Endothelial cell of umbilical vein (primary cell): ENCODE measurements around the gene IGFBP1. TPM values are rescaled to one million over a fixed set of nuclear protein-coding genes. Genes with fewer than 3 reads are reported as not detected.

ENCODE experiments used
- BruUV-seq: library from RNA; stranded (reverse); fragments of 400-500 nt; replicated peaks from 2 replicates; lab custom pipeline; 2021; lab: Mats Ljungman, UMichigan
- CTCF ChIA-PET: fragments of 300-600, 350-600 bp; sonication (Branson Sonifier 250); formaldehyde crosslinking; loops from one replicate; lab custom pipeline; 2021; ENCODE audit warnings: antibody characterized with exemption, inconsistent platforms; lab: Charles Lee
- POLR2A ChIA-PET: fragments of 300-600, 350-600 bp; sonication (Branson Sonifier 250); formaldehyde crosslinking; loops from one replicate; lab custom pipeline; 2021; ENCODE audit warnings: antibody characterized with exemption, inconsistent platforms; lab: Charles Lee
- DNase-seq: peaks from one replicate; pipeline ENCODE4 v3.0.0-alpha.2; 2011; ENCODE audit warnings: low read depth, low spot score
- FAIRE-seq: peaks from 2 replicates; lab custom pipeline; 2011; peaks lifted over from hg19 to GRCh38; lab: Jason Lieb, UNC
- H2AFZ ChIP-seq: 2 replicates; pipeline ENCODE4 v1.6.0; 2012; ENCODE audit warnings: low read depth, low read length, control low read depth, inconsistent platforms
- H3K27ac ChIP-seq: 2 replicates; pipeline ENCODE4 v1.5.1; 2011; ENCODE audit warnings: low read depth, mild to moderate bottlenecking, control low read depth, low read length, moderate library complexity; ENCODE audit not compliant: insufficient read depth
- H3K27me3 ChIP-seq, 2 experiments: 2 replicates each; pipeline versions ENCODE4 v1.6.0 to v1.6.1; 2011; ENCODE audit warnings: low read length in 2 of 2, mixed read lengths in 1 of 2; ENCODE audit not compliant: control insufficient read depth in 2 of 2, insufficient read depth in 2 of 2
- H3K36me3 ChIP-seq, 2 experiments: 2 replicates in 1 of 2; 3 replicates in 1 of 2; pipeline ENCODE4 v1.5.1; 2011; ENCODE audit warnings: low read length in 2 of 2, mild to moderate bottlenecking in 1 of 2, moderate library complexity in 1 of 2; ENCODE audit not compliant: control insufficient read depth in 2 of 2, insufficient read depth in 2 of 2; ENCODE audit errors: extremely low read depth in 1 of 2
- H3K4me1 ChIP-seq: 3 replicates; pipeline ENCODE4 v1.5.1; 2011; ENCODE audit warnings: mild to moderate bottlenecking, low read length; ENCODE audit not compliant: control insufficient read depth, insufficient read depth; ENCODE audit errors: extremely low read depth
- H3K4me2 ChIP-seq: 2 replicates; pipeline ENCODE4 v1.6.1; 2011; ENCODE audit warnings: low read length, control low read depth, mixed read lengths; ENCODE audit not compliant: insufficient read depth
- H3K4me3 ChIP-seq, 3 experiments: fragments of 200-600 bp in 1 of 3; sonication (generic), shearing (Covaris generic) in 1 of 3; replicated peaks in 1 of 3; 2 replicates each; pipeline ENCODE4 v1.5.1; 2011 to 2016; ENCODE audit warnings: control low read depth in 3 of 3, low read length in 3 of 3, mild to moderate bottlenecking in 2 of 3, inconsistent platforms in 1 of 3, low read depth in 1 of 3, moderate library complexity in 1 of 3; ENCODE audit not compliant: insufficient read depth in 1 of 3
- H3K79me2 ChIP-seq: 2 replicates; pipeline ENCODE4 v1.6.0; 2012; ENCODE audit warnings: low read length, inconsistent platforms; ENCODE audit not compliant: control insufficient read depth, insufficient read depth
- H3K9ac ChIP-seq: replicated peaks from 2 replicates; pipeline ENCODE3; 2011; ENCODE audit warnings: low read length, control low read depth; ENCODE audit not compliant: insufficient read depth; ENCODE audit errors: extremely low read depth
- H3K9me1 ChIP-seq: replicated peaks from 3 replicates; pipeline ENCODE4 v1.6.0; 2011; ENCODE audit warnings: mild to moderate bottlenecking, low read length; ENCODE audit not compliant: control insufficient read depth, insufficient read depth; ENCODE audit errors: extremely low read depth
- H3K9me3 ChIP-seq: replicated peaks from 2 replicates; pipeline ENCODE4 v1.5.1; 2012; ENCODE audit warnings: low read length, inconsistent platforms; ENCODE audit not compliant: control insufficient read depth, insufficient read depth
- H4K20me1 ChIP-seq: replicated peaks from 2 replicates; pipeline ENCODE3; 2011; ENCODE audit warnings: mild to moderate bottlenecking, low read length; ENCODE audit not compliant: control insufficient read depth, insufficient read depth; ENCODE audit errors: extremely low read depth
- EZH2 ChIP-seq: IDR thresholded peaks from 2 replicates; pipeline ENCODE4 v1.6.1; 2012; ENCODE audit warnings: borderline replicate concordance, low read depth, mild to moderate bottlenecking, moderate library complexity, low read length, inconsistent platforms; ENCODE audit not compliant: severe bottlenecking
- FOS ChIP-seq: IDR thresholded peaks from 2 replicates; pipeline ENCODE4 v1.6.1; 2011; ENCODE audit warnings: mild to moderate bottlenecking, low read length, moderate library complexity, borderline replicate concordance; ENCODE audit not compliant: insufficient read depth
- GATA2 ChIP-seq: IDR thresholded peaks from 2 replicates; pipeline ENCODE4 v1.7.0; 2011; ENCODE audit warnings: low read depth, mild to moderate bottlenecking, moderate library complexity, mixed read lengths, low read length; ENCODE audit not compliant: insufficient read length, insufficient read depth
- JUN ChIP-seq: IDR thresholded peaks from 2 replicates; pipeline ENCODE4 v1.6.1; 2011; ENCODE audit warnings: borderline replicate concordance, low read depth; ENCODE audit not compliant: insufficient read length, insufficient read depth
- MYC ChIP-seq: IDR thresholded peaks from one replicate; pipeline ENCODE4 v1.6.1; 2011; ENCODE audit warnings: mild to moderate bottlenecking, low read depth, low read length
- POLR2A ChIP-seq: IDR thresholded peaks from 2 replicates; pipeline ENCODE4 v1.6.1; 2012; ENCODE audit warnings: low read depth, mild to moderate bottlenecking, control low read depth, low read length
- POLR2AphosphoS5 ChIP-seq: IDR thresholded peaks from 2 replicates; pipeline ENCODE4 v1.6.1; 2012; ENCODE audit warnings: low read depth, mild to moderate bottlenecking, control low read depth, low read length, moderate library complexity; ENCODE audit not compliant: insufficient read depth
- dilution Hi-C: fragments of 300-500 bp; cut with MboI; formaldehyde crosslinking; loops from one replicate; pipeline ENCODE4 v1.15.0; 2019; ENCODE audit warnings: low sequenced_read_pairs; ENCODE audit not compliant: extremely low pct_ligation_motif_present
- intact Hi-C: fragments of 100-400 bp; cut with micrococcal nuclease; formaldehyde crosslinking; loops from one replicate; pipeline ENCODE4 v1.10.0; 2022
- polyA plus RNA-seq, 4 experiments: library from polyadenylated mRNA; depleted of rRNA in 3 of 4; stranded (reverse) in 3 of 4; unstranded in 1 of 4; fragments of >200 nt; gene quantifications; 2 replicates each; pipeline versions ENCODE4 v1.2.1 to v1.2.3, GENCODE V29; 2011 to 2012; ENCODE audit warnings: missing spikeins in 1 of 4
- total RNA-seq: library from RNA; stranded (reverse); gene quantifications from 2 replicates; pipeline ENCODE4 v1.2.3, GENCODE V29; 2021
- TF ChIP-seq, protein P1 (sequence below): IDR thresholded peaks from 2 replicates; pipeline ENCODE4 v1.6.1; 2011; ENCODE audit not compliant: insufficient read depth, insufficient read length
- TF ChIP-seq, protein P2 (sequence below), 2 donors: IDR thresholded peaks; 1 replicate in 1 of 2; 2 replicates in 1 of 2; pipeline ENCODE4 v1.5.1; 2011; ENCODE audit warnings: low read length in 2 of 2, mild to moderate bottlenecking in 2 of 2, moderate library complexity in 2 of 2, control low read depth in 1 of 2, inconsistent platforms in 1 of 2, low read depth in 1 of 2; ENCODE audit not compliant: insufficient read depth in 1 of 2; ENCODE audit errors: extremely low read depth in 1 of 2

Gene IGFBP1
- total and polyA plus RNA-seq, 2 donors (not counting 3 experiments of a cell fraction or from before 2014, with no cell fraction given), result 0.57 to 4.0 TPM

DNA sequence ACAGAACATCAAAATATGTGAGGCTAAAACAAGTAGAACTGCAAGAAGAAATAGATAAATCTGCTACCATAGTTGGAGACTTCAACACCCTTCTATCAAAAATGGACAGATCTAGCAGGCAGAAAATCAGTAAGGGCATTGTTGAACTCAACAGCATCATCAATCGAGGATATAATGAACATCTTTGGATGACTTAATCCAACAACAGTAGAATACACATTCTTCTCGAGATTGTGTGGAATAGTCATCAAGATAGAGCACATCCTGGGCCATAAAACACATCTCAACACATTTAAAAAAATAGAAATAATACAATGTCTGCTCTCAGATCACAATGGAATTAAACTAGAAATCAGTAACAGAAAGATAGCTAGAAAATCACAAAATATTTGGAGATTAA is 9.9 kb downstream of the IGFBP1 start:
- H3K4me3 ChIP-seq, result no peak overlapping the region
- H3K36me3 ChIP-seq, result no peaks in the 10 kb centered on the region
- POLR2A ChIA-PET, result no interaction called here
- intact Hi-C loops (no loop called here), dilution Hi-C loops (no loop called here)
- TF ChIP-seq FOS (no peak), JUN (no peak), MYC (no peak), POLR2AphosphoS5 (no peak), EZH2 (no peak), GATA2 (no peak), POLR2A (no peak)
- TF ChIP-seq, protein P1, sequence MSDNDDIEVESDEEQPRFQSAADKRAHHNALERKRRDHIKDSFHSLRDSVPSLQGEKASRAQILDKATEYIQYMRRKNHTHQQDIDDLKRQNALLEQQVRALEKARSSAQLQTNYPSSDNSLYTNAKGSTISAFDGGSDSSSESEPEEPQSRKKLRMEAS, result no peak
- TF ChIP-seq, protein P2, sequence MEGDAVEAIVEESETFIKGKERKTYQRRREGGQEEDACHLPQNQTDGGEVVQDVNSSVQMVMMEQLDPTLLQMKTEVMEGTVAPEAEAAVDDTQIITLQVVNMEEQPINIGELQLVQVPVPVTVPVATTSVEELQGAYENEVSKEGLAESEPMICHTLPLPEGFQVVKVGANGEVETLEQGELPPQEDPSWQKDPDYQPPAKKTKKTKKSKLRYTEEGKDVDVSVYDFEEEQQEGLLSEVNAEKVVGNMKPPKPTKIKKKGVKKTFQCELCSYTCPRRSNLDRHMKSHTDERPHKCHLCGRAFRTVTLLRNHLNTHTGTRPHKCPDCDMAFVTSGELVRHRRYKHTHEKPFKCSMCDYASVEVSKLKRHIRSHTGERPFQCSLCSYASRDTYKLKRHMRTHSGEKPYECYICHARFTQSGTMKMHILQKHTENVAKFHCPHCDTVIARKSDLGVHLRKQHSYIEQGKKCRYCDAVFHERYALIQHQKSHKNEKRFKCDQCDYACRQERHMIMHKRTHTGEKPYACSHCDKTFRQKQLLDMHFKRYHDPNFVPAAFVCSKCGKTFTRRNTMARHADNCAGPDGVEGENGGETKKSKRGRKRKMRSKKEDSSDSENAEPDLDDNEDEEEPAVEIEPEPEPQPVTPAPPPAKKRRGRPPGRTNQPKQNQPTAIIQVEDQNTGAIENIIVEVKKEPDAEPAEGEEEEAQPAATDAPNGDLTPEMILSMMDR (IDR thresholded peaks at IDR 0.05; ENCODE audit: extremely low read depth in 1 of 2, insufficient read depth in 1 of 2, low read depth in 1 of 2, low read length in 2 of 2), result no peak
- no peak overlapping the region for H3K4me2 ChIP-seq
- H3K27ac ChIP-seq, result no peak overlapping the region
- no TSS peak for BruUV-seq
- H3K4me1 ChIP-seq, result no peaks in the 10 kb centered on the region
- DNase-seq (no peak), FAIRE-seq (no peak)
- H3K9me1 ChIP-seq, result no peaks in the 10 kb centered on the region
- no peaks in the 10 kb centered on the region for H3K9me3 ChIP-seq
- H4K20me1 ChIP-seq, result no peaks in the 10 kb centered on the region
- no peaks in the 10 kb centered on the region for H3K79me2 ChIP-seq
- H2AFZ ChIP-seq, result no peak overlapping the region
- no peak overlapping the region for H3K9ac ChIP-seq
- H3K27me3 ChIP-seq, result peaks cover 11 to 14% of the 10 kb centered on the region in 2 experiments
- CTCF ChIA-PET, result no interaction called here
